DMS 273 treated with DMSO at 0.1 percent for 48 hours (cell line): ENCODE results near the gene IQCE.
"Not testable (repeated sequence)": the region's sequence is repeated elsewhere in the genome, so short reads cannot be mapped to it uniquely, and the experiment has no call there.

Experiments used
- DNase-seq: peaks from one replicate; lab custom pipeline; 2025; lab: John Stamatoyannopoulos, UW

Gene IQCE

GRCh38 chr7:2601907-2602306 lies 43.1 kb downstream of the IQCE start:
- DNase-seq: no peak

DNA sequence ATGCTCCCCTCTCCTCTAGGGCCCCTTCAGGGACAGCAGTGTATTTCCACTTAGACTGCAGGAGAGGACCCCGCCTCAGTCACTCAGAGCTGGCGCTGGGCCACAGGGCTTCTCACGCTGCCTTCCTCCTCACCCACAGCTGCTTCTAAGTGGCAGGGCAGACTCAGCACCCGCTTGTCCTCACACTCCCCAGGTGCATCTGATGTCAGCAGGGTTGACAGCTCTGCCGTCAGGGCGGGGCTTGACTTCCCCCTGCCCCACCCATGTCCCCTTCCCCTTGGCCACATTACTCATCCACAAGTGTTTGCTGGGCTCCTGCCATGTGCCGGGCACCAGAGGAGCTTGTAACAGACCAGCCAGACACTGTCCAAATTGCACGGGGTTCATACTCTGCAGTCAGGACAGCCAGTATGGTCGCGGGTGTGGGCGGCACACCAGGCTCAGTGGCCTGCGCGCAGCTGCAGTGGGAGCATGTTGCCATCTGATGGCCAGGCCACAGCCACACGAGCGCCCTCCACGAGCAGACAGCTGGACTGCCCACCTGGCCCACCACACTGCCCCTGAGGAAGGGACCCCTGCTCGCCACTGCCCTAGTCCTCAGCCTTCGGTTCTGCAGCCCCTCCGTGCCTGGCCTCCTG lies 43.7 kb downstream of the IQCE start:
- DNase-seq: no peak

DNA sequence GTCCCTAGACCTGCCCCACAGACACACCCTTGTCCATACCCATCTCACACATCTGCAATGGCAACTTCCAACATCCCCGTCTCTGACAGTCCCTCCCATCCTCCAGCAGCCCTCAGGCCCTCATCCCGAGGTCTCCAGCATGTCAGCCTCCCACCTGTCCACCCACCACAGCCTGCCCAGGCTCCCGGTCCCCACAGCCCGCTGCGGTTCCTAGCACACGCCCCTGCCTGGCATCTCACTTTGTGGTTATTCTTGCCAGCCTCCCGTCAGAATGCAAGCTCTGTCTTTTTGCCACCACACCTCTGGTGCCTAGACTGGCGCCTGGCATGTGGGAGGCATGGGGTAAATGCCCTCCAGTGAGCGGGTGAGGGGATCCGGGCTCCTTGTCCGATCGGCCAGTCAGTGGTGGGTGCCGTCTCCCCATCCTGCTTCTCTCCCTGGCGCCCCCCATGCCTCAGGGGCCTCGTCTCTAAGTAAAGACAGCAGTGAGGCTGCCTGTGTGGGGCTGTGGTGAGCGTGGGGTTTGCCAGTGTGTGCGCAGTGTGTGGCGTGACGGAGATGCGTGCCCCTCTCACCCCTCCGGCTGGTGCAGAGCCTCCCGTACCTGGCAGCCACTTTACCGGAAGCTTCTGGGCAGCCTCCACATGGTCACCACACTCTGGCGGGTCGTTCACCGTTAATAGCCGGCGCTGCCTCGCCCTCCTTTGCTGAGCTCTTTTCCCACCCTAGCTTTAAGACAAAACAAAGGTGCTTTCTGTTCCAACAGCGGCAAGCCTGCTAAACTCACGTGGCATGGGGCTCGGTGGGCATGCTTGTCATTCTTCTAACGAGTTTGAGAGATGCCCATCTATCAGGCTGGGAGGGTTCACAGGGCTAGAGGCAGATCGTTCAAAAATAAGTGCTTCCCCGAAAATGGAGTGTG lies 44.5 kb downstream of the IQCE start:
- DNase-seq: no peak

DNA sequence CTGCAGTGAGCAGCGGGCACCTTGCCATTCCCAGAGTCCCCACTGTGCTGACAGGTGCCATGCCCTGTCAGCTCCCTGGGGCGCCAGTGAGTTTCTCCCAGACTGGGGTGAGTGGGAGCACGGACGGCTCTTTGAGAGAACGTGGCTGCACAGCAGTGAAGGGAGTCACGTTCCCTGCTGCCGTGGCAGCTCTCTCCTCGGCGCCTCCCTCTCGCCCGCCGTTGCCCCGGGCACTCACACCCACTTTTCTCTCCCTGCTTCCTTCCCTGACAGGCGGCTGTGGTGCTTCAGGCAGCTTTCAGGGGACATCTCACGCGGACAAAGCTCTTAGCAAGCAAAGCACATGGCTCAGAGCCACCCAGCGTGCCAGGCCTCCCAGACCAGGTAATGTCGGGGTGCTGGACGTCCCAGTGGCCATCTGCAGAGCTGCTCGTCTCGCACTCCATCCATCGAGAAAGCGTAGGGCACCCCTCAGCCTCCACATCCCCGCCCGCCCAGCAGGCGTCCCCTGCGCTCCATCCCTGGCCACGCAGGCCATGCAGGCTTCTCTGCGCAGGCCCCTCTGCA lies 45.9 kb downstream of the IQCE start:
- no peak for DNase-seq

GRCh38 chr7:2605608-2606538 lies 47.1 kb downstream of the IQCE start:
- no peak for DNase-seq

GRCh38 chr7:2606539-2606936 lies 47.8 kb downstream of the IQCE start:
- DNase-seq: no peak

DNA sequence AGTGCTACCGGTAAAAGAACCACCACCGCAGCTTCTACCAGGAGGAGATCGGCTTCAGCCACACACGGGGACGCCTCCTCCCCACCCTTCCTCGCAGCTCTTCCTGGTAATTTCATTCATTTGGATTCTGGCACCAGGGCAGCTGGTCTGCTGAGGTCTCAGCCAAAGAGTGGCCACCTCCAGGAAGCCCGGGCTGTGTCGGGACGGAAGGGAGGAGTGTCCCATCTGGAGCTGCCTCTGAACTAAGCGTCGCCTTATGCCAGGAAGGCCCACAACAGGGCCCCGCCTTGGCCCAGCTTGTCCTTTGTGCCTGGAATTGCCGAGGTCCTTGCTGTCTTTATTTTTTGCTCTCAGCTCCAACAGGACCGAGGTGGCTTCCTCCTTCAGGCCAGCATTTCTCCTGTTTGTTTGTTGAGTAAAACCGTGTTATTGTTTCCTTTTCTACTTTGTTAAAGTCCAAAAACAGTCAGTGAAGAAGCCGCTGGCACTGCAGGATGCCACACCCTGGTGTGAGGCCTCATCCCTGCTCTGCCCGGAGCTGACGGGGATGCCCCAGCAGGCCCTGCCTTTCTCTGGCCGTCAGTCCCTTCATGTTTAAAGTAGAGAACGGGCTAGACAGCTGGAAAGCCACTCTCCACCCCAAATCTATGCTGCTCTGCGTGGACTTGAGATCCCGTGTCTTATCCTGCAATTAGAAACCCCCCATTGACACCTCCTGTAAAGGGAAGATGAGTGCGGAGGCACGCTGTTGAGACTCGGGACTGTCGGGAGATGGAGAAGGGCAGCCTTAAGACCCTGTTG lies 48.5 kb downstream of the IQCE start:
- peak; percentile 60 for DNase-seq

DNA sequence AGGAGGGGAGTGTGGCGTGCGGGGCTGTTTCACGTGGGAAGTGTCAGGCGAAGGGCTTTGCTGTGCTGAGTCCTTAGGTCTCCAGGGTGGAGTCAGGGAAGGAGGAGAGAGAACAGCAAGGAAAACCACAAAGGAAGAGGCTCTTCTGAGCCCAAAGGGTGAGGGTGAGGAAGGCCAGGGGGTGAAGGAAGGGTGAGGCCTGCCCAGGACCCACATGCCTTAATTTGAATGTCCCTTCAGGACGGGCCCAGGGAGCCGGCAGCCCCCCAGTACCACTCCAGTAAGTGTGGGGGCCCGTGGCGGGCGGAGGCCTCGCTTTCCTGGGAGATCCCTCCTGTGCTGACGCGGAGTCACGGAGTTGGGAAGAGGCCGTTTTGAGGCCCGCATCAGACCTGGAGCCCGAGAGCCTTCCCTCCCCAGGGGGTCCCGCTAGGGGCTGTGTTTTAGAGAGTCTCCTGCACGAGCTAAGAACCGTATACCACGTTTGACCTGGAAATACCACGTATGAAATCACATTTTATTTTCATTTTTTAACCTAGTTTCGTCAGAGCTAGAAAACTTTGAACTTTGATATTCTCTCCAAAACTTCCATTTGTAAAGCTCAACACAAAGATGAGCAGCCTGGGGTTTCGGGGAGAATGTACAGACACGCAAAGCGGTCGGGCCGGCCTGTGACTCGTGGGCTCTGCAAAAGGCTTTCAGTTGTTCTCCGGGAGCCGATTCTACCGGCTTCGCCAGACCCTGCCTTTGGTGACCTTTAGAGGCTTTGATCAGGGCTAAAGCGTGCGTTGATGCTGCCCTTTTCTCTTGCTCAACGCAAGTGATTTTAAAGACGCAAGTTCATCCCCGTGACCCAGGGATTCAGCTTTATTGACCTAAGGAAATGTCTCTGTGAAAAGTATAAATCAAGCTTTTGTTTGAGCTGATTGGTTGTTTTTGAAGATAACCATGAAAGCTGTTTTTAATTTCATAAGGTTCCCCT lies 49.4 kb downstream of the IQCE start:
- DNase-seq: no peak

- DNase-seq: no peak
Measured at GRCh38 chr7:2608921-2609411, 50.2 kb downstream of the IQCE start.

GRCh38 chr7:2609646-2610045 lies 50.9 kb downstream of the IQCE start:
- DNase-seq: not testable (repeated sequence)

DNA sequence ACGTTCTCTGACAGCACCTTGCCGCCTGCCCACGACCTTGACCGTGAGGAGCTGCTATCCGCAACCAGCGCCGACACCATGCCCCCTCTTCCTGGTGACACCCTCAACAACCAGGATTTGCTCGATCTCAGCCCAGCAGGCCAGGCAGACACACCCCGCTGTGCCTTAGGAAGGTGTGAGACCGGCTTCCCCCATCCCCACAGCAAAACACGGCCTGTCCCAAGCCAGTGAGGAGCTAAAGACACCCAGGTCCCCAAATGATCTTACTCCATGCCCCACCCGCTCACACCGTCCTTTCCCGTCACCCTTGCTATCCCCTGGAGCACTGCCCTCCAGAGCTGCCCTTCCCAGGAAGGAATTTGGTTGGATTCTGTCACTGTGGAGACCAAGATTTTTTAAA lies 51.7 kb downstream of the IQCE start:
- no peak for DNase-seq

DNA sequence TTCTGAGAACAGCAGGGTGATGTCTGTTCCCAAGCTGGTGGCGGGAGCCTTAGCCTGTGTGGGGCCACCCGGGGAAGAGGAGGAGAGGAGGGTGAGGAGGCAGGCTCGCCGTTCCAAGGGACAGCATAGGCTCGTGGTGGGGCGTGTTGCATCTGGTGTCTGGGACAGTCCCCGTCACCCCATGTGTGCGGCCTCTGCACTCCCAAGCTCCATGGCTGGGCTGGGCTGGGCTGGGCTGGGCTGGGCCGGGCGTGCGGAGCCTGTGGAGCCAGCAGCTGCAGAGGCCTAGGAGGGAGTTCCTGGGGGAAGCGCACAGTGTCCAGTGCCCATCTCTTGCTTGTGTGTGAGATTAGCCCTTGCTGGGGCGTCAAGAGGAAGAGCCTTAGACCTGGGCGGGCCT lies 52.1 kb downstream of the IQCE start:
- no peak for DNase-seq

DNA sequence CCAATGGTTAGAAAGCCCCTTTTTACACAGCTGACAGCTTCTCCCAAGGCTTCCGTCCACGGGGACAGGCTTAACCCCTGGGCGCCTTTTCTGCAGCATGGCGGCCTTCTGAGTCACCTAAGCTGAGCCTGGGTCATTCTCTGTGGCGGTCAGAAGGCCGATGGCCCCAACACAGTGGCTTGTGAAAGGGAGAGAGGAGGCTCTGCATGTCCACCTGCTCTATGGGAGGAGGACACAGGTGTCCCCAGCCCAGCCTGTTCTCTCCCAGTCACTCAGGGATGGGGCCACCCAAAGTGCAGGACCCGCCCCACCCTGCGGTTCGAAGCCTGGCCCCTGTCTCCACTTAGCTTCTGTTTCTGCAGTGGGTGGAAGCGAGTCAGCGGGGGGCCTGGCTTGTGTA lies 52.6 kb downstream of the IQCE start:
- no peak for DNase-seq

GRCh38 chr7:2611922-2612321 lies 53.1 kb downstream of the IQCE start:
- no peak for DNase-seq

DNA sequence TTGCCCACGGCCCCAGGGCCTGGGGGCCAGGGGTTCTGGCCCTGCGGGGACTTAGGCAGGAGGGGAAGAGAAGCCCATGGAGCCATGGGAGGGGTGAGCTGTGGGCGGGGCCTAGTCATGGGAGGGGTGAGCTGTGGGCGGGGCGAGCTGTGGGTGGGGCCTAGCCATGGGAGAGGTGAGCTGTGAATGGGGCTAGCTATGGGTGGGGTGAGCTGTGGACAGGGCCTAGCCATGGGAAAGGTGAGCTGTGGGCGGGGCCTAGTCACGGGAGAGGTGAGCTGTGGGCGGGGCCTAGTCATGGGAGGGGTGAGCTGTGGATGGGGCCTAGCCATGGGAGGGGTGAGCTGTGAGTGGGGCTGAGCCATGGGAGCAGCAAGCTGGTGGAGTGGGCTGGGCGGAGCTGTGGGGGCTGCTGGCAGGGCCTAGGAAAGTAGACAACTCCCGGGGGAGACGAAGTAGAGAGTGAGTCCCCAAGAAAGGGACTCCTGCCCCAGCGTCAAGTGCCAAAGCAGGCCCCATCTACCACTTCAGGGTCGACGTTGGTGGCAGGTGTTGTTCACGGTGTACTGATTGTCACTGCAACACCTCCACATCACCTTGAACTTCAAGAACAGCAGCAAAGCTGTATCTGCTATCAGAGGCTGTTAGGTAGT lies 53.8 kb downstream of the IQCE start:
- no peak for DNase-seq

DNA sequence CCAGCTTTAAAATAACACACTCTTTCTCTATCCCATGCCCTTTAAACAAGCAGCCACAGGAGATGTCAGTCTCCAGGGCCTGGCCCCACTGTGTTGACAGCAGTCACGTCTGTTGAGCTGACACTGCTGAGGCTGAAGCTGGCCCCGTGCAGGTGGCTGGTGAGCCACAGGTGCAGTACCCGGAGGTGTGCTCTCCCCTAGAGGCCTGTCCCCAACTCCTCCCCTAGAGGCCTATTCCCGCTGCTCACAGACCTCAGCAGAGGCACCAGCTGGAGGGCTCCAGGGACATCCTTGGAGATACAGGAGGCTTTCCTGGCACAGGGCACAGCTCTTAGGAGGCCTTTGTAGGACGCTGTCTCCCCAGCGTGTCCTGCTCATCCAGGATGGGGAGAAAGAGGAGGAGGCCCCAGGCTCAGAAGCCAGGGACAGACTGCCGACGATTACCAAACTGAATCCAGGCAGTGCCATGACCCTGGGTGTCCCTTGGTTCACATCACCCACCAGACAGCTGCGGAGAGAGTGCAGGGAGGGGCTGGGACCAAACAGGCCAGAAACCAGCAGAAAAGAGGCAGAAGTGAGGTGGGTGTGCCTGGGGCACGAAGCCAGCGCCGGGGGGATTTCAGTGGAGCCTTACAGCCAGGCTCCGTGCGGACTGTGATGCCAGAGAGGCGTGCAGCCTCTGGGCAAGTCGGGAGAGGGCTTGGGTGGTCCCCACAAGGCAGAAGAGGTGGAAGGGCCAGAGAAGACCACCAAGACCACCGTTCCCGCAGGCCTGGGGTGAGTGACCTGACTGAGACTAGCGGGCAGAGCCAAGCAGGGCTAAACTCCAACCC lies 54.5 kb downstream of the IQCE start:
- no peak for DNase-seq

DNA sequence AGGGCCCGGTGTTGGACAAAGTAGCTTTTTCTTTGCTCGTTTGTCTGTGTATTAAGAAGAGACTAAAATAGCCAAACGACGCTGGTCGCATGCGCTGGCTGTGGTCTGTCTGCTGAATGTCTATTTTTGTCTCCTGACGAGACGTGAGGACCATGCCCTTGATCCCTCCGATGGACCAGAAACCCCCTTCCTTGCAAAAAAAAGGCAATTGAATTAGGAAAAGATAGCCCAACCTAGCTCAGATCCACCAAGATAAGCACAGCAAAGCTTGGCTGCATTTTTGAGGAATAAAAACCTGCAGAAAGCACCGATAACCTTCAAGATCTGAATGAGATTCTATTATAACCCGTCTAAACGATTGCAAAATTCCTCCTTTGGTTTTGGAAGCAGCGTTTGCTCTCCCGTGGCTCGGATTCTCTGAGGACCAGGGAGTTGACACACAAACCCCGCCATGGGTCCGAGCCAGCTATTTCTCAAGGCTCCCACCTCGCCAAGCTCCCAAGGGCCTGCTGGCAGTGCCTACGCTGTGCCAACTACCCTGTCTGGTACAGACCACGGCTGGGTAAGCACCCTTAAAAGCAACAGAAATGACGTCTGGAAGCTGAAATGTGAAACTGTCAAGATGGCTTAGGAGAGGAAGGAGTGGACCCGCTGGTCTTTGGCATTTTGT lies 55.3 kb downstream of the IQCE start:
- no peak for DNase-seq
